Measurements from ENCODE around the gene P4HA1. TPM values are rescaled to one million over a fixed set of nuclear protein-coding genes. Genes with fewer than 3 reads are reported as not detected.

P4HA1 gene
- total RNA-seq, 2 donors from 2014 or later, result 16.2 to 26.8 TPM

DNA sequence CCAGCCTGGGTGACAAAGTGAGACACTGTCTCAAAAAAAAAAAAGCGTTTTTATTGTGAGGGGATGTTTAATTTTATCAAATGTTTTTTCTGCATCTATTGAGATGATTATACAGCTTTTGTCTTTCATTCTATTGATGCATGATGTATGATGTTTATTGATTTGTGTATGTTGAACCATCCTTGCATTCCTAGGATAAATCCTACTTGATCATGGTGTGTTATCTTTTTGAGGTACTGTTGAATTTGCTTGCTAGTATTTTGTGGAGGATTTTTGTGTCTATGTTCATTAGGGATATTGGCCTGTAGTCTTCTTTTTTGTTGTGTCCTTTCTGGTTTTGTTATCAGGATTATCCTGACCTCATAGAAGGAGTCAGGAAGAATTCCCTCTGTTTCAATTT lies 119.8 kb downstream of the P4HA1 start:
- 97% methylated on average over 1 of the region's 1 CpG for WGBS
- TF ChIP-seq, protein P1, sequence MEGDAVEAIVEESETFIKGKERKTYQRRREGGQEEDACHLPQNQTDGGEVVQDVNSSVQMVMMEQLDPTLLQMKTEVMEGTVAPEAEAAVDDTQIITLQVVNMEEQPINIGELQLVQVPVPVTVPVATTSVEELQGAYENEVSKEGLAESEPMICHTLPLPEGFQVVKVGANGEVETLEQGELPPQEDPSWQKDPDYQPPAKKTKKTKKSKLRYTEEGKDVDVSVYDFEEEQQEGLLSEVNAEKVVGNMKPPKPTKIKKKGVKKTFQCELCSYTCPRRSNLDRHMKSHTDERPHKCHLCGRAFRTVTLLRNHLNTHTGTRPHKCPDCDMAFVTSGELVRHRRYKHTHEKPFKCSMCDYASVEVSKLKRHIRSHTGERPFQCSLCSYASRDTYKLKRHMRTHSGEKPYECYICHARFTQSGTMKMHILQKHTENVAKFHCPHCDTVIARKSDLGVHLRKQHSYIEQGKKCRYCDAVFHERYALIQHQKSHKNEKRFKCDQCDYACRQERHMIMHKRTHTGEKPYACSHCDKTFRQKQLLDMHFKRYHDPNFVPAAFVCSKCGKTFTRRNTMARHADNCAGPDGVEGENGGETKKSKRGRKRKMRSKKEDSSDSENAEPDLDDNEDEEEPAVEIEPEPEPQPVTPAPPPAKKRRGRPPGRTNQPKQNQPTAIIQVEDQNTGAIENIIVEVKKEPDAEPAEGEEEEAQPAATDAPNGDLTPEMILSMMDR (IDR thresholded peaks at IDR 0.05), result no peak
- TF ChIP-seq POLR2A (IDR thresholded peaks at IDR 0.05) (no peak), POLR2AphosphoS5 (IDR thresholded peaks at IDR 0.05) (no peak)
- H3K36me3 ChIP-seq, result no peaks in the 10 kb centered on the region
- H3K27ac ChIP-seq, result no peak overlapping the region
- no peaks in the 10 kb centered on the region for H3K9me3 ChIP-seq
- no peak overlapping the region for H3K4me3 ChIP-seq
- intact Hi-C loops (cut with DNase I), result no loop called here
- no peaks in the 10 kb centered on the region for H3K4me1 ChIP-seq (replicated peaks)
- no peaks in the 10 kb centered on the region for H3K27me3 ChIP-seq (replicated peaks; ENCODE audit: insufficient read depth)
- DNase-seq (ENCODE audit: low spot score), result no peak

Small RNAs within 50 kb of the gene (small RNA-seq; reads per million reads assigned to genes)
- 0 reads per million in 2 donors for gene RF00019
- gene SNORA11F, result 1.1 to 1.3 reads per million in 2 donors

Other genes with a start within 250 kb of the P4HA1 start
- not detected for gene OIT3, start 203.1 kb downstream of the P4HA1 start, total RNA-seq
- not detected for gene PLA2G12B, start 142.1 kb downstream of the P4HA1 start, total RNA-seq
- gene NUDT13, start 13.6 kb upstream of the P4HA1 start, total RNA-seq, result 1 to 10 TPM in 1 of 2 donors, under 1 TPM in 1; 0.97 to 1.6 TPM
- 10 to 100 TPM; 26.0 to 40.7 TPM for gene ECD, start 71.1 kb upstream of the P4HA1 start, total RNA-seq
- gene FAM149B1, start 71.3 kb upstream of the P4HA1 start, total RNA-seq, result 10 to 100 TPM; 15.8 to 17.7 TPM
- gene DNAJC9, start 150.4 kb upstream of the P4HA1 start, total RNA-seq, result 10 to 100 TPM; 17.4 to 26.2 TPM
- 10 to 100 TPM; 47.0 to 51.9 TPM for gene MRPS16, start 155.8 kb upstream of the P4HA1 start, total RNA-seq

Data from prostate gland (tissue), 2 donors.